Ectodermal cell (in vitro differentiated cells): ENCODE results near the gene IL1RL1.

Experiments
- H3K27ac ChIP-seq: 2 replicates; pipeline ENCODE4 v1.7.0; 2013; ENCODE audit warnings: mild to moderate bottlenecking, low read depth, low read length; ENCODE audit not compliant: insufficient read depth, poor library complexity, severe bottlenecking
- H3K27me3 ChIP-seq: 2 replicates; pipeline ENCODE4 v1.7.0; 2013; ENCODE audit warnings: mild to moderate bottlenecking, low read length; ENCODE audit not compliant: insufficient read depth, control insufficient read depth, poor library complexity, severe bottlenecking
- H3K36me3 ChIP-seq: one replicate; pipeline ENCODE4 v1.7.0; 2013; ENCODE audit warnings: low read length; ENCODE audit not compliant: control insufficient read depth, insufficient read depth
- H3K4me1 ChIP-seq: one replicate; pipeline ENCODE4 v1.7.0; 2013; ENCODE audit warnings: low read length; ENCODE audit not compliant: control insufficient read depth, insufficient read depth
- H3K4me3 ChIP-seq: 2 replicates; pipeline ENCODE4 v1.7.0; 2013; ENCODE audit warnings: low read depth, low read length, control low read depth; ENCODE audit not compliant: insufficient read depth
- H3K9me3 ChIP-seq: 2 replicates; pipeline ENCODE4 v1.7.0; 2013; ENCODE audit warnings: mild to moderate bottlenecking, low read length, moderate library complexity; ENCODE audit not compliant: control insufficient read depth
- WGBS, 2 experiments: methylation state at CpG; one replicate each; pipeline ENCODE4 v1.1.7; 2013; ENCODE audit warnings: missing lambda C conversion rate in 2 of 2; 5-methylcytosine and 5-hydroxymethylcytosine counted together

Gene IL1RL1

GRCh38 chr2:102346381-102347130 lies 35.2 kb downstream of the IL1RL1 start:
- H3K27ac ChIP-seq = no peak overlapping the region
- no peak overlapping the region for H3K4me3 ChIP-seq
- no peaks in the 10 kb centered on the region for H3K9me3 ChIP-seq
- 92 to 94% methylated on average over 7 of the region's 7 CpGs for WGBS, 2 experiments
- no peaks in the 10 kb centered on the region for H3K4me1 ChIP-seq
- H3K36me3 ChIP-seq = no peaks in the 10 kb centered on the region
- H3K27me3 ChIP-seq = no peaks in the 10 kb centered on the region

GRCh38 chr2:102350137-102350793 lies 38.9 kb downstream of the IL1RL1 start:
- H3K27ac ChIP-seq = no peak overlapping the region

GRCh38 chr2:102355526-102356380 lies 44.4 kb downstream of the IL1RL1 start, which contains the start of gene IL18R1:
Gene IL18R1 (plus strand): TSS chr2:102355796. CDS start chr2:102362661, 6,865 bp downstream.
- Histone ChIP-seq H3K4me3 (peak within 1 kb of the TSS; percentile 38), H3K4me1 (peaks cover 2% of the 10 kb centered on the region), H3K27me3 (peaks cover 25% of the 10 kb centered on the region), H3K9me3 (no peaks in the 10 kb centered on the region), H3K27ac (no peak within 1 kb of the TSS), H3K36me3 (no peaks in the 10 kb centered on the region)
- 1 to 2% methylated on average over 69 of the region's 69 CpGs for WGBS, 2 experiments

More at GRCh38 chr2:102350137-102350793, 38.9 kb downstream of the IL1RL1 start:
- WGBS, 2 experiments = 51 to 52% methylated on average over 1 of the region's 1 CpG
- no peaks in the 10 kb centered on the region for H3K36me3 ChIP-seq
- peaks cover under 1% of the 10 kb centered on the region for H3K27me3 ChIP-seq
- no peaks in the 10 kb centered on the region for H3K9me3 ChIP-seq
- no peaks in the 10 kb centered on the region for H3K4me1 ChIP-seq
- H3K4me3 ChIP-seq = no peak overlapping the region

- peaks cover 25% of the 10 kb centered on the region for H3K27me3 ChIP-seq
- H3K9me3 ChIP-seq = no peaks in the 10 kb centered on the region
- H3K36me3 ChIP-seq = no peaks in the 10 kb centered on the region
- no peak overlapping the region for H3K27ac ChIP-seq
- WGBS, 2 experiments = 30 to 39% methylated on average over 5 to 6 of the region's 7 CpGs
- H3K4me3 ChIP-seq = peak overlapping the region; percentile 38
- H3K4me1 ChIP-seq = peaks cover 2% of the 10 kb centered on the region
Observed at GRCh38 chr2:102356381-102356712, 45.0 kb downstream of the IL1RL1 start.

GRCh38 chr2:102356741-102357140 lies 45.4 kb downstream of the IL1RL1 start:
- Histone ChIP-seq H3K4me3 (no peak overlapping the region), H3K27ac (no peak overlapping the region), H3K9me3 (no peaks in the 10 kb centered on the region), H3K27me3 (peaks cover 25% of the 10 kb centered on the region), H3K4me1 (peaks cover 2% of the 10 kb centered on the region), H3K36me3 (no peaks in the 10 kb centered on the region)
- WGBS, 2 experiments = 83 to 93% methylated on average over 2 of the region's 2 CpGs

- 84 to 94% methylated on average over 2 of the region's 2 CpGs for WGBS, 2 experiments
- H3K4me1 ChIP-seq = peaks cover 2% of the 10 kb centered on the region
- H3K36me3 ChIP-seq = no peaks in the 10 kb centered on the region
- H3K9me3 ChIP-seq = no peaks in the 10 kb centered on the region
- no peak overlapping the region for H3K27ac ChIP-seq
- H3K4me3 ChIP-seq = no peak overlapping the region
- H3K27me3 ChIP-seq = peaks cover 25% of the 10 kb centered on the region
Observed at GRCh38 chr2:102357937-102358336, 46.6 kb downstream of the IL1RL1 start.

- Histone ChIP-seq H3K9me3 (no peaks in the 10 kb centered on the region), H3K4me1 (peaks cover 2% of the 10 kb centered on the region), H3K36me3 (no peaks in the 10 kb centered on the region), H3K27ac (no peak overlapping the region), H3K4me3 (no peak overlapping the region), H3K27me3 (peaks cover 25% of the 10 kb centered on the region)
- WGBS, 2 experiments = 92 to 98% methylated on average over 6 of the region's 8 CpGs
Observed at GRCh38 chr2:102358496-102358895, 47.1 kb downstream of the IL1RL1 start.

- Histone ChIP-seq H3K27ac (no peak overlapping the region), H3K4me1 (peaks cover 2% of the 10 kb centered on the region), H3K36me3 (no peaks in the 10 kb centered on the region), H3K27me3 (peaks cover 25% of the 10 kb centered on the region), H3K4me3 (no peak overlapping the region), H3K9me3 (no peaks in the 10 kb centered on the region)
- WGBS, 2 experiments = 83 to 89% methylated on average over 2 to 3 of the region's 3 CpGs
Observed at GRCh38 chr2:102359527-102359926, 48.2 kb downstream of the IL1RL1 start.

- no peak overlapping the region for H3K27ac ChIP-seq
- no peaks in the 10 kb centered on the region for H3K4me1 ChIP-seq
- H3K36me3 ChIP-seq = no peaks in the 10 kb centered on the region
- H3K4me3 ChIP-seq = no peak overlapping the region
- peaks cover 9% of the 10 kb centered on the region for H3K27me3 ChIP-seq
- H3K9me3 ChIP-seq = peaks cover 2% of the 10 kb centered on the region
- WGBS, 2 experiments = 77 to 78% methylated on average over 4 of the region's 5 CpGs
Observed at GRCh38 chr2:102361632-102362241, 50.4 kb downstream of the IL1RL1 start.
